HUES6 (cell line): Measurements from ENCODE around the gene NADSYN1.

Source experiments
- H3K27ac ChIP-seq: 2 replicates; pipeline ENCODE4 v1.7.0; 2013; ENCODE audit warnings: low read depth, mild to moderate bottlenecking, low read length, inconsistent platforms
- H3K27me3 ChIP-seq: 2 replicates; pipeline ENCODE4 v1.6.1; 2013; ENCODE audit warnings: low read length; ENCODE audit not compliant: control insufficient read depth, insufficient read depth
- H3K36me3 ChIP-seq: 2 replicates; pipeline ENCODE4 v1.6.1; 2013; ENCODE audit warnings: low read length; ENCODE audit not compliant: control insufficient read depth, insufficient read depth
- H3K4me1 ChIP-seq: 2 replicates; pipeline ENCODE4 v1.6.1; 2013; ENCODE audit warnings: low read length; ENCODE audit not compliant: control insufficient read depth, insufficient read depth
- H3K4me3 ChIP-seq: 2 replicates; pipeline ENCODE4 v1.5.1; 2013; ENCODE audit warnings: low read depth, low read length
- H3K9ac ChIP-seq: one replicate; pipeline ENCODE4 v1.6.1; 2013; ENCODE audit warnings: mild to moderate bottlenecking, low read length
- H3K9me3 ChIP-seq: 2 replicates; pipeline ENCODE4 v1.6.1; 2013; ENCODE audit warnings: low read depth, low read length; ENCODE audit not compliant: control insufficient read depth, insufficient read depth

NADSYN1 gene

GRCh38 chr11:71433648-71434450 is 19.2 kb upstream of the NADSYN1 start:
- H3K4me1 ChIP-seq = no peaks in the 10 kb centered on the region
- no peaks in the 10 kb centered on the region for H3K9me3 ChIP-seq
- peaks cover 53% of the 10 kb centered on the region for H3K36me3 ChIP-seq
- no peaks in the 10 kb centered on the region for H3K27me3 ChIP-seq
- no peak overlapping the region for H3K9ac ChIP-seq
- no peak overlapping the region for H3K4me3 ChIP-seq
- H3K27ac ChIP-seq = no peak overlapping the region

- Histone ChIP-seq H3K9ac (no peak overlapping the region), H3K4me1 (no peaks in the 10 kb centered on the region), H3K27ac (no peak overlapping the region), H3K4me3 (no peak overlapping the region), H3K27me3 (no peaks in the 10 kb centered on the region), H3K36me3 (peaks cover 61% of the 10 kb centered on the region), H3K9me3 (no peaks in the 10 kb centered on the region)
Observed at GRCh38 chr11:71434576-71435130, 18.4 kb upstream of the NADSYN1 start.

GRCh38 chr11:71435278-71435951 is 17.6 kb upstream of the NADSYN1 start:
- peaks cover 68% of the 10 kb centered on the region for H3K36me3 ChIP-seq
- no peak overlapping the region for H3K4me3 ChIP-seq
- no peak overlapping the region for H3K9ac ChIP-seq
- H3K27me3 ChIP-seq = no peaks in the 10 kb centered on the region
- H3K9me3 ChIP-seq = no peaks in the 10 kb centered on the region
- no peak overlapping the region for H3K27ac ChIP-seq
- no peaks in the 10 kb centered on the region for H3K4me1 ChIP-seq

- H3K36me3 ChIP-seq = peaks cover 83% of the 10 kb centered on the region
- H3K9me3 ChIP-seq = no peaks in the 10 kb centered on the region
- H3K27me3 ChIP-seq = no peaks in the 10 kb centered on the region
Observed at GRCh38 chr11:71436861-71437260, 16.1 kb upstream of the NADSYN1 start.

GRCh38 chr11:71437399-71437798 is 15.6 kb upstream of the NADSYN1 start:
- Histone ChIP-seq H3K9ac (no peak overlapping the region), H3K4me3 (no peak overlapping the region), H3K36me3 (peaks cover 88% of the 10 kb centered on the region), H3K4me1 (no peaks in the 10 kb centered on the region), H3K9me3 (no peaks in the 10 kb centered on the region), H3K27ac (no peak overlapping the region), H3K27me3 (no peaks in the 10 kb centered on the region)

More at GRCh38 chr11:71436861-71437260, 16.1 kb upstream of the NADSYN1 start:
- no peak overlapping the region for H3K27ac ChIP-seq
- H3K9ac ChIP-seq = no peak overlapping the region
- H3K4me1 ChIP-seq = no peaks in the 10 kb centered on the region
- no peak overlapping the region for H3K4me3 ChIP-seq

GRCh38 chr11:71437879-71438278 is 15.1 kb upstream of the NADSYN1 start:
- H3K9me3 ChIP-seq = no peaks in the 10 kb centered on the region
- peaks cover 91% of the 10 kb centered on the region for H3K36me3 ChIP-seq
- no peak overlapping the region for H3K4me3 ChIP-seq
- no peak overlapping the region for H3K27ac ChIP-seq
- H3K27me3 ChIP-seq = no peaks in the 10 kb centered on the region
- H3K4me1 ChIP-seq = no peaks in the 10 kb centered on the region
- H3K9ac ChIP-seq = no peak overlapping the region

- H3K27ac ChIP-seq = no peak overlapping the region
- peaks cover 97% of the 10 kb centered on the region for H3K36me3 ChIP-seq
- H3K27me3 ChIP-seq = no peaks in the 10 kb centered on the region
Observed at GRCh38 chr11:71438650-71439049, 14.4 kb upstream of the NADSYN1 start.

GRCh38 chr11:71440021-71440755 is 12.8 kb upstream of the NADSYN1 start:
- H3K27ac ChIP-seq = no peak overlapping the region
- no peaks in the 10 kb centered on the region for H3K27me3 ChIP-seq
- no peak overlapping the region for H3K4me3 ChIP-seq
- H3K9me3 ChIP-seq = no peaks in the 10 kb centered on the region
- peaks cover 97% of the 10 kb centered on the region for H3K36me3 ChIP-seq
- H3K9ac ChIP-seq = no peak overlapping the region
- H3K4me1 ChIP-seq = no peaks in the 10 kb centered on the region

More at GRCh38 chr11:71438650-71439049, 14.4 kb upstream of the NADSYN1 start:
- Histone ChIP-seq H3K4me3 (no peak overlapping the region), H3K9ac (no peak overlapping the region), H3K9me3 (no peaks in the 10 kb centered on the region), H3K4me1 (no peaks in the 10 kb centered on the region)

GRCh38 chr11:71441251-71441650 is 11.8 kb upstream of the NADSYN1 start:
- no peak overlapping the region for H3K9ac ChIP-seq
- H3K36me3 ChIP-seq = peaks cover 97% of the 10 kb centered on the region
- no peaks in the 10 kb centered on the region for H3K27me3 ChIP-seq
- peaks cover 5% of the 10 kb centered on the region; the same call in 1 of the 2 replicates for H3K9me3 ChIP-seq
- H3K4me3 ChIP-seq = no peak overlapping the region
- no peaks in the 10 kb centered on the region for H3K4me1 ChIP-seq
- no peak overlapping the region for H3K27ac ChIP-seq

GRCh38 chr11:71442123-71442522 is 10.9 kb upstream of the NADSYN1 start:
- no peak overlapping the region for H3K4me3 ChIP-seq
- H3K27ac ChIP-seq = no peak overlapping the region
- peaks cover 5% of the 10 kb centered on the region; the same call in 1 of the 2 replicates for H3K9me3 ChIP-seq
- peaks cover 99% of the 10 kb centered on the region for H3K36me3 ChIP-seq
- H3K9ac ChIP-seq = no peak overlapping the region
- H3K4me1 ChIP-seq = peaks cover 6% of the 10 kb centered on the region; the same call in 1 of the 2 replicates
- no peaks in the 10 kb centered on the region for H3K27me3 ChIP-seq
